Right forelimb (tissue), 1 donor: ENCODE data around the gene MSI2.
"Not testable (repeated sequence)": the region's sequence is repeated elsewhere in the genome, so short reads cannot be mapped to it uniquely, and the experiment has no call there.

Experiments
- DNase-seq: peaks from one replicate; pipeline ENCODE4 v3.0.0-alpha.2; 2018

MSI2 gene

GRCh38 chr17:57255776-57256681 lies at the start of gene MSI2:
Gene MSI2 (plus strand): TSS chr17:57256523. CDS start chr17:57256743, 220 bp downstream.
- DNase-seq, result peak; percentile 90

GRCh38 chr17:57206928-57207327 lies 49.4 kb upstream of the MSI2 start:
- no peak for DNase-seq

- DNase-seq, result no peak
These were observed 48.9 kb upstream of the MSI2 start for GRCh38 chr17:57207396-57207795.

- DNase-seq, result no peak
These were observed 46.1 kb upstream of the MSI2 start for GRCh38 chr17:57210224-57210553.

GRCh38 chr17:57210972-57211411 lies 45.3 kb upstream of the MSI2 start:
- no peak for DNase-seq

DNA sequence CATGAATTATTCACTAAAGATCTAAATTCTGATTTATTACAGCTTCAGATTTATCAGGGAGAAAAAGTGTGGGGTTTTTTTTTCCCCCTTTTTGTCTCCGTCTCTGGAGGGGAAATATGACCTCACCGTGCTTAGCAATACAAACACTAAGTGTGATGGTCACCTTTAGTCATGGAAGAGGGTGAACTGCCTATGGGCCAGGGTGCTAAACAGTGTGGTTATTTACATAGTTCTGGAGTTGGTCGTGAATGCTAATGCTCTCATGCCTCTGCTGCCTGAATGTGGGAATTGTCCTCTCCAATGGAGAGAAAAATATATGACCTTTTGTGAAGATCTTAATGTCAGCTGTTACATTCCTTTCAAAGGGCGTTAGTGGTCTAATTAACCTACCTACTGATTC lies 44.8 kb upstream of the MSI2 start:
- DNase-seq, result no peak

DNA sequence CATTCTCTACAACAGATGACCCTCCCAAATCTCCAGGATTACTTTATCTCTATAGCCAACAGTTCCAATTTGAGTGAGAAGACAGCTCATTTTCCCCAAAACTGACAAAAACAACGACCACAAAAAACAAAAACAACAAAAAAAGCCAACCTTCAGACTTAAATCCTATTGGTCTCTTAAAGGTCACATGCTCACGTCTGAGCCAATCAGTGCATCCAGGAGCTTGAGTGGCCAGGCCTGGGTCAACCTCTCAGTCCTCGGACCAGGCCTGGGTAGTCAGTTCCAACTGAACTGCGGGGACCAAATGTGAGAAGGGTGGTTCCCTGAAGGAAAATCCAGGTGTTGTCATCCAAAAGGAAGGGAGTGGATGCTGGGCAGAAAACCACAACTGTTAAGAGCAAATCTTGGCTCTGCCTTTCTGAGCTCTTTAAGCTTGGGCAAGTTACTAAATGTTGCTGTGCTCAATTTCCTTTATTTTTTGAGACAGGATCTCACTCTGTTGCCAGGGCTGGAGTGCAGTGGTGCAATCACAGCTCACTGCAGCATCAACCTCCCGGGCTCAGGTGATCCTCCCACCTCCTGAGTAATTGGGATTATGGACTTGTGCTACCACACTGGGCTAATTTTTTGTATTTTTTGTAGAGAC lies 43.0 kb upstream of the MSI2 start:
- no peak for DNase-seq

GRCh38 chr17:57215317-57215716 lies 41.0 kb upstream of the MSI2 start:
- DNase-seq, result no peak

DNA sequence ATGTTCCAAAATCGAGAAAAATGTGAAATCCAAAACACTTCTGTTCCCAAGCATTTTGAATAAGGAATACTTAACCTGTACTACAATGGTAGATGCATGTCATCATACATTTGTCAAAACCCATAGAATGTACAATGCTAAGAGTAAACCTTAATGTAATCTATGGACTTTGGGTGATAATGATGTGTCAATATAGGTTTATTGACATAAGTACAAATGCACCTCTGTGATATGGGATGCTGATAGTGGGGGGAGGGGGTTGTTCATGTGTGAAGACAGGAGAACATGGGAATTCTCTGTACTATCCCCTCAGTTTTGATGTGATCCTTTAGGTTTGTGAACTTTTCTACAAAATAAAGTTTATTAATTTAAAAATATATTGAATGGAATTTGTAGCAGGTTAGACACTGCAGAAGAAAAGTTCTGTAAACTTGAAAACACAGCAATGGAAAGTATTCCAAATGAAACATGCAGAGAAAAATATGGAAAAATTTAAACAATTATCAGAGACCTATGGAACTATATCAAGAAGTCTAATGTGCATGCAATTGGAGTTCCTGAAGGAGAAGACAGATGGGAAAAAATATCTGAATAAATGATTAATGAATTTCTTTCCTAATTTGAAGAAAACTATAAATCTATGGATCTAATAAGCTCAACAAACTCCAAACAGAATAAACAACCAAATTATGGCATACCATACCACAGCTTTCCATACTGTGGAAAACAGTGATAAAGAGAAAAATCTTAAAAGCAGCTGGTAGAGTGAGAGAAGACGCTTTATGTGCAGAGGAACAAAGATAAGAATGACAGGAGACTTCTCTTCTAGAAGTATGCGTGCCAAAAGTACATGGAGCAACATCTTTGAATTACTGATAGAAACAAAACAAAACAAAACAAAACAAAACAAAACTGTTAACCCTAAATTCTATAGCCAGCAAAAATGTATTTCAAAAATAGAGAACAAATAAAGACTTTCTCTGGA lies 34.7 kb upstream of the MSI2 start:
- DNase-seq, result no peak

GRCh38 chr17:57222422-57222821 lies 33.9 kb upstream of the MSI2 start:
- DNase-seq, result not testable (repeated sequence)

DNA sequence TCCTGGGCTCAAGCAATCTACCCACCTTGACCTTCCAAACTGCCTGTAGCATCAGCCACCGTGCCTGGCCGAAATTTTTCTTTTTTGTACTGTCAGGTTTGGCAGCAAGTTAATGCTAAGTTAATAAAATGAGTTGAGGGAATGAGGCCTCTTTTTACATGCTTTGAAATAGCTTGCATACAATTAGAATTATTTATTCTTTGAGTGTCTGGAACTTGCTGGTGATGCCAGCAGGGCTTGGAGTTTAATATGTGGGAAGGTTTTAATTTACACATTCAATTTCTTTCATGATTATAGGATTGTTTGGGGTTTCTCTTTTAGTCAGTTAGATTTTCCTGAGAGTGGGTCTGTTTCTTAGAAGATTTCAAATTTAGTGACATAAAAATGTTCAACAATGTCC lies 31.2 kb upstream of the MSI2 start:
- no peak for DNase-seq

GRCh38 chr17:57226793-57227192 lies 29.5 kb upstream of the MSI2 start:
- DNase-seq, result no peak

- no peak for DNase-seq
These were observed 27.4 kb upstream of the MSI2 start for GRCh38 chr17:57228911-57229310.

- no peak for DNase-seq
These were observed 22.1 kb upstream of the MSI2 start for GRCh38 chr17:57234061-57234738.

- no peak for DNase-seq
These were observed 21.6 kb upstream of the MSI2 start for GRCh38 chr17:57234739-57235092.

DNA sequence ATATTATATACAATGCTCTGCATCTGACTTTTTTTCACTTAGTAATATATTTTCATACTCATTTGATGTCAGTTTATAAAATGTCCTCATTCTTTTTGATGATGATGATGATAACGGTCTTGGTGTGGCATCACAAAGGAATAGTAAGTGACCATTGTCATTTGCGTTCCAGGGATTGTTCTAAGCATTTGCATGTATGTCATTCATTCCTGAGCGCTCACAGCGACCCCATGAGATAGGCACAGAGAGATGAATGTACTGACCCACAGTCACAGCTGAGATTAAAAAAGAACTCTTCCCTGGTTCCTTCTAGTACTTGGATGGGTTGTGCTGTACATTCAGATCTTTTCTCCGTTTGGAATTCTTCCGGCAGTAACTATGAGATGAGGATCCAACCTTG lies 21.2 kb upstream of the MSI2 start:
- no peak for DNase-seq

DNA sequence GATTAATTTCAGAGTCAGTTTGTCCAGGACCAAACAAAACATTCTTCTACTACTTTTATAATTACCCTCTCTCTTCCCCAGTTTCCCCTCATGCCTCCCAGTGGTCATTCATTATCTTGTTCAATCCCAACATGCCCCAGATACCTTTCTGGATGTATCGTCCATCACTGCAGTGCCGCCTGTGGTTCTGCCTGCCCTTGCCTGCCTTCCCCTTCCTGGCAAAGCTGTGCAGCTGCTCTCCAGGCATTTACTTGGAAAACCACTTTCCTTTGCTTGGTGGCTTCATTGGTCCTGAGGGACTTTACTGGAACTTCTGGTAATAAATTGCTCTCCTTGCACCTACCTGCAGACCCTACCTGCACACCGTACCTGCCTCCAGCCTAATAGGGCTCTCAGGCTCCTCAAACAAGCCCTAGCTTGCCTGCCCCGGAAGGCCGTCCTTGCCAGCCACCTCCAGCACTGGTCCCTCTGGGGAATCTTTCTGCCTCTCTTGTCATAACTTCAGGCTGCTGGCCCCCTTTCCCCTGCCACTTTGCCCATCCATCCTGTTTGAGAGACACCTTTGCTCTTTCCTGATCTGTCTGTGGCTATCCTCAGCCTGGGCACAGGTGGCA lies 19.5 kb upstream of the MSI2 start:
- no peak for DNase-seq

GRCh38 chr17:57240648-57241047 lies 15.7 kb upstream of the MSI2 start:
- DNase-seq, result no peak

DNA sequence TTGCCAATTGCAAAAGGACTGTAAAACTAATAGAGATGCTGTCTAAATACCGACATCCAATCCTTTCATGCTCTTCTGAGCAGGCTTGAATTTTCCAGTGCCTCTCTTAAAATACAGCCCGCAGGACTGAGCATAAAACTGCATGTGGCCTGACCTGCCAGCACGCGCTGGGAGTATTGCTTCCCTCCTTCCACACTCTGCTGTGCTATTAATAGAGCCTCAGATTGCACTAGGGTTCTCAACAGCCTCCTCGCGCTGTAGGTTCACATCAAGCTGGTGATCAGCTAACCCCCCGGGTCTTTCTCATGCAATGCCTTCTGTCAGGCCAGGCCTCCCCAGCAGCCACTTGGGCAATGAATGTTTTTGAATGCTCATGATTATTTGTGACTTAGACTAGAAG lies 14.2 kb upstream of the MSI2 start:
- DNase-seq, result no peak

DNA sequence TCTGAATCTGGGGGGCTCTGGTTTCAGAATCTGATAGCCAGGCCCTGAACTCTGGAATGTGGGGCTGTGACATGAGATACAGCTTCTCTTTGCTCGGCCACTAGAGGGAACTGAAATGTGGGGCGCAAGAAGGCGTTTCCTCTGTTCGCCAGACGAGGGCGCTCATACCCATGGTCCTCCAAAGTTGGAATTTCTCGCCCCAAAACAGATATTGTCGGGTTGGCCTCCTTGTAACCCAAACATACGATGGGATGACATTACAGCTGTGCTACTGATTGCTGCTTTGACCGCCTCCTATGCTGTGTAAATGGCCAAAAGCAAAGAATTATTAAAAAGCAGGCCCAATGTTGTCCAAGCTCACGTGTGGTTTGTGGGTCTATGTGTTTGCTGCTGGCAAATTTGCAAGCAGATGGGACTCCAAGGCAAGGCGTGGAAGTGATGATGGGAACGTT lies 13.1 kb upstream of the MSI2 start:
- DNase-seq, result peak; percentile 60

DNA sequence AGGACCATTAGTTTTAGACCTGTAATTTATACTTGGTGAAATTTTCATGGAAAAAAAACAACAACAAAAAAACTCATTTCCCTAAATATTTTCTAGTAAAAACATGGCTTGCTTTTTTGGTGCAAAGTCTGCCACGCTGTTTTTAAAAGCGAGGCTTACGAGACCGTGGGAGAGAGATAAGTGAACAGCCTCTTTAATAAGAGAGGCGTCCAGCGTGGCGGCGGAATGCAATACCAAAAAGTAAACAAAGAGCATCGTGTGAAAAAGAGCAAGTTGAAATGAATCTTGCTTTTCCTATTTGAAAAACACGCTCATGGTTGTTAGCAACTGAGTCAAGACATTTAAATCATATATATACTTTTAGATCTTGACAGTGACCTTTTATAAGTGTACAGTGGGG lies 10.5 kb upstream of the MSI2 start:
- DNase-seq, result no peak

DNA sequence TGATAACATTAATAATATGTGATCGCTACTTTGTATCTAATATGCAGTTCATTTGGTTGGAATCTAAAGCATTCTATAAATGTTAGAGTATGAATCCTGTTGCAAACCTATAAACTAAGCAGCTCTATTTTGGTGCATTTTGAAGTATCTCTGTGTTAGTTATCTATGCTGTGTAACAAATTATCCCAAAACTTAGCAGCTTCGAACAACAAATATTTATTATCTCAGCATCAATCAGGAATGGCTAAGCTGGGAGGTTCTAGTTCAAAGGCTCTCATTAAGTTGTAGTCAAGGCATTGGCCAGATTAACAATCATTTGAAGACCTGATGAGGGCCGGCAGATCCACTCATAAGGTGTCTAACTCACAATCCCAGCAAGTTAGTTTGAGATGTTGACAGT lies 10.1 kb upstream of the MSI2 start:
- DNase-seq, result no peak
